NCI-H748 (cell line): ENCODE results near the gene CMBL.
"Not testable (repeated sequence)": the region's sequence is repeated elsewhere in the genome, so short reads cannot be mapped to it uniquely, and the experiment has no call there.

ENCODE experiments used
- DNase-seq: peaks from one replicate; lab custom pipeline; 2025; ENCODE audit not compliant: unreplicated experiment; lab: John Stamatoyannopoulos, UW

The CMBL gene

GRCh38 chr5:10262121-10262774 is 45.5 kb downstream of the CMBL start:
- peak; percentile 62 for DNase-seq

- DNase-seq = no peak
Measured at GRCh38 chr5:10261065-10261464, 46.6 kb downstream of the CMBL start.

DNA sequence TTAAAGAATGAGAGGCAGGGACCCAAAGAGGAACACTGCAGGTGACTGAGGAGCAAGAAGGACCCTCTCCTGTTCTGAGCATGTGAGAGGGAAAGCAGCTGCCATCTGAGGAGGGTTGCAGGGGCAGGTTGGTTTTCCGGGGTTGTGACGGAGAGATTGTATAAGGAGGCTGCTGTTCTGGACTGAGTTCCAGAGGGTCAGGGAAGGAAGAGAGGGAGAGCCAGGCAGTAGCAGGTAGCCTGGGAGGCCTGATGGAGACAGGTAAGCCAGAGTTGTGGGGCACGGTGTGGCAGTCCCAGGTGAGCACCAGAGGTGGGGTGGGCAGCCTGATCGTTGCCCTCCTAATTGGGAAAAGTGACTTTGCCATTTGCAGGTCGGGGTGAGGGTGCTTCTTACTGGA is 47.8 kb downstream of the CMBL start:
- DNase-seq = no peak

DNA sequence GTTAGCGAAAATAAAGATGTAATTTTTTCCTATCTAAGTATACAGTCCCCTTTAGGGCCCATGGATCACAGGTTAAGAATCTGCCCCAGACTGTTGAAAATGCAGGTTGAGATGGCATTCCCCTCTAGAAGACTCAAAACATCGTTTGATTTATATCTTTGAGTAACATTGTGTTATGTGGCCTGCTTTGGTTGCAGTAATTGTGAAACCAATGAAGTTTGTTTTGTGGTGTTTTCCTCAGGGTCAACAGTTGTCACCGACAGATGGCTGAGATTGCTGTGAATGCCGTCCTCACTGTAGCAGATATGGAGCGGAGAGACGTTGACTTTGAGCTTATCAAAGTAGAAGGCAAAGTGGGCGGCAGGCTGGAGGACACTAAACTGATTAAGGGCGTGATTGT is 49.8 kb downstream of the CMBL start:
- no peak for DNase-seq

GRCh38 chr5:10254686-10255085 is 53.0 kb downstream of the CMBL start:
- DNase-seq = no peak

- DNase-seq = no peak
Measured at GRCh38 chr5:10253390-10253789, 54.3 kb downstream of the CMBL start.

- DNase-seq = no peak
Measured at GRCh38 chr5:10251405-10251804, 56.3 kb downstream of the CMBL start.

DNA sequence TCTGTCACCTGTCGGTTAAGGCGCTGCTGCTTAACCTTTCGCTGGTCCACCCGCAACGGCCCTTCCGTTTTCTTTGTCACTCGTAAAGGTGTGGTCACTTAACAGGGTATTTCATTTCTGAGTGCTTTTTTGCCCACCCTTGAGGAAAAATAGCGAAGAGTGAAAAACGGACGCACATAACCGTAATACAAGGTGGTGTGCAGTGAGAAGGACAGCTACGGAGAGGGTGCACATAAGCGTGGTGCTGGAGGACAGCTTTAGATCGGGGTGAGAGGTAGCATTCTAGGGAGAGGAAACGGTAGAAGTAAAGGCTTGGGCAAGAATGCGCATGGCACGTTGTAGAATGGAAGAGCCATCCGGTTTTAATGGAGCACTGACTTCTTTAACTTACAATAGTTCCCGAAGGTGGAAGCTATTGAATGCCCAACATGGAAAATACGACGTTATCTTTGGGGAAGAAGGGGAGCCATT is 56.9 kb downstream of the CMBL start:
- DNase-seq = peak; percentile 71

- peak; percentile 100 for DNase-seq
Measured at GRCh38 chr5:10249948-10250805, 57.5 kb downstream of the CMBL start, which contains the start of gene CCT5. CCT5 (plus strand) TSS chr5:10250280; CDS start chr5:10250341, 61 bp downstream.

- peak; percentile 57 for DNase-seq
Measured at GRCh38 chr5:10248378-10249260, 59.1 kb downstream of the CMBL start.

- DNase-seq = not testable (repeated sequence)
Measured at GRCh38 chr5:10247217-10247616, 60.5 kb downstream of the CMBL start.

DNA sequence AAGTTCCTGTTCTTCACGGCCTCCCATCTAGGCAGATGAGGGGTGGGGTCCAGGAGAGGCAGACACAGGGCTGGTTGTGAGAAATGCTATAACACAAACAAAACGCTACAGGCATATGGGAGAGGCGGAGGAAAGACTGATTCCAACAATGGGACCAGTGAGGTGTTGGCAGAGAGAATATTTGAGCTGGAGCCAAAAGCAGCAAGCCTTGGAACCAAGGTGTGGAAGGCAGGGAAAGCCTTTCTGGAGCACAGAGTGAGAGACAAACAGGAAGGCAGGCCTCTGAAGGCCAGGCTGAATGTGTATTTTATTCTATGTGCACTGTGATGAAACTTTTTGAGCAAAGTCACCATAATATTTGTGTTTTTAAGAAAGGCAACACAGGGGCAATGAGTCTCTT is 60.9 kb downstream of the CMBL start:
- DNase-seq = no peak

DNA sequence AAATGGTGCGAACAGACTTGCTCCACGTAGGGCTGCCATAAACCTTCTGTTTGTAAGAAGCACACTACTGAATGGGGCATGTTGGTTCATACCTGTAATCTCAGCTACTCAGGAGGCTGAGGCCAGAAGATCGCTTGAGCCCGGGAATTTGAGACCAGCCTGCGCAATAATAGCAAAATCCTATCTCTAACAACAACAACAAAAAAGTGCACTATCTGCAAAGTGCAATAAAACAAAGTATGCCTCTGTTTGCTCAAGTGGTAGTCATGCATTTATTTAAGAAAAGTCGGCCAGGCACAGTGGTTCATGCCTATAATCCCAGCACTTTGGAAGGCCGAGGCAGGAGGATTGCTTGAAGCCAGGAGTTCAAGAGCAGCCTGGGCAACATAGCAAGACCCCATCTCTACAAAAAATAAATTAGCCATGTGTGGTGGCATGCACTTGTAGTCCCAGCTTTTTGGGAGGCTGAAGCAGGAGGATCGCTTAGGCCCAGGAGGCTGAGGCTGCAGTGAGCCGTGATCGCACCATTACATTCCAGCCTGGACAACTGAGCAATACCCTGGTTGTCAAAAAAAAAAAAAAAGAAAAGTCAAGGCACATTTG is 63.3 kb downstream of the CMBL start:
- no peak for DNase-seq

- no peak for DNase-seq
Measured at GRCh38 chr5:10243660-10244240, 64.0 kb downstream of the CMBL start.

DNA sequence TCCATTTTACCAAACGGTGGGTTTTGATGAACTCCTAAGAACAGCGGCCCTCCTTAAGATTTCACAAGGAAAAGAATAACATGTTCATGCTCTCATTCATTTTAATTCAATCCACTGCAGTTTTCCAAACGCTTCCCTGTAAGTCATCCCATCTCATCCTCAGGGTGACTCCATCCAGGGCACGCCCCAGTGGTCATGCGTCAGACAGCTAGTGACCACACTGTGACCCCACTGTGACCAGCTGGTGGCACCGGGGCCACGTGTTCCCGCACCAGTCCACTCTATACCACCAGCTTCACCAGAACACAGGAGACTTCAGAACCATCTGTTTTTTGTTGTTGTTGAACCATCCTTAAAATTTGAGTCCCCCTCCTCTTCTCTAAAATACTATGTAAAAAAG is 72.4 kb downstream of the CMBL start:
- DNase-seq = no peak

GRCh38 chr5:10233505-10233904 is 74.2 kb downstream of the CMBL start:
- peak; percentile 54 for DNase-seq

GRCh38 chr5:10233011-10233410 is 74.7 kb downstream of the CMBL start:
- DNase-seq = no peak

- DNase-seq = no peak
Measured at GRCh38 chr5:10232386-10232785, 75.3 kb downstream of the CMBL start.

- DNase-seq = peak; percentile 30
Measured at GRCh38 chr5:10229306-10230048, 78.2 kb downstream of the CMBL start.

GRCh38 chr5:10228288-10228687 is 79.4 kb downstream of the CMBL start:
- no peak for DNase-seq
